Gastroesophageal sphincter (tissue), 4 donors: ENCODE data around the gene ANAPC2. TPM values are rescaled to one million over a fixed set of nuclear protein-coding genes. Genes with fewer than 3 reads are reported as not detected.

Experiments used
- ATAC-seq: fragments of 150-250 bp; one replicate; pipeline ENCODE4 v1.9.1; 2016; ENCODE audit warnings: mild to moderate bottlenecking, moderate library complexity
- H3K27ac ChIP-seq, 4 donors: fragments of 200-600 bp; sonication (generic) in 3 of 4; 1 replicate in 3 of 4; 2 replicates in 1 of 4; pipeline ENCODE4 v1.5.1; 2016 to 2019
- H3K27me3 ChIP-seq: fragments of 200-600 bp; sonication (generic); one replicate; pipeline ENCODE4 v1.5.1; 2019
- H3K36me3 ChIP-seq, 2 donors: fragments of 200-600 bp; sonication (generic); one replicate each; pipeline ENCODE4 v1.5.1; 2019; ENCODE audit warnings: control low read depth in 1 of 2
- H3K4me1 ChIP-seq, 3 donors: fragments of 200-600 bp; sonication (generic); 1 replicate in 2 of 3; 2 replicates in 1 of 3; pipeline ENCODE4 v1.5.1; 2016 to 2019; ENCODE audit warnings: control low read depth in 2 of 3
- H3K4me3 ChIP-seq, 2 donors: fragments of 200-600 bp; sonication (generic); one replicate each; pipeline ENCODE4 v1.5.1; 2019; ENCODE audit warnings: mild to moderate bottlenecking in 1 of 2, moderate library complexity in 1 of 2
- H3K9me3 ChIP-seq, 3 donors: fragments of 200-600 bp; sonication (generic); one replicate each; pipeline ENCODE4 v1.5.1; 2017 to 2019; ENCODE audit warnings: control low read depth in 2 of 3
- CTCF ChIP-seq, 4 experiments: fragments of 200-600 bp in 2 of 4; fragments of 450-650 bp in 2 of 4; sonication (generic) in 1 of 4; IDR thresholded peaks; one replicate each; pipeline ENCODE4 v1.5.1; 2017 to 2019; ENCODE audit warnings: antibody characterized with exemption in 4 of 4, mild to moderate bottlenecking in 2 of 4, moderate library complexity in 2 of 4
- EP300 ChIP-seq: sonication (generic); formaldehyde crosslinking; IDR thresholded peaks from one replicate; pipeline ENCODE4 v1.6.1; 2017; ENCODE audit warnings: antibody characterized with exemption, mild to moderate bottlenecking
- POLR2A ChIP-seq, 2 donors: fragments of 450-650 bp; IDR thresholded peaks; one replicate each; pipeline ENCODE4 v1.6.1; 2017; ENCODE audit warnings: antibody characterized with exemption in 2 of 2, mild to moderate bottlenecking in 2 of 2, moderate library complexity in 1 of 2
- POLR2AphosphoS5 ChIP-seq: sonication (generic); formaldehyde crosslinking; IDR thresholded peaks from one replicate; pipeline ENCODE4 v1.6.1; 2017; ENCODE audit warnings: antibody characterized with exemption
- WGBS, 2 donors: methylation state at CpG; one replicate each; pipeline ENCODE4 v1.1.5; 2018; ENCODE audit warnings: low coverage in 1 of 2; 5-methylcytosine and 5-hydroxymethylcytosine counted together
- total RNA-seq, 4 donors: library from RNA; depleted of rRNA; stranded (reverse); fragments of >200 nt; gene quantifications; one replicate each; pipeline ENCODE4 v1.1.0, GENCODE V29; 2016

The ANAPC2 gene
- total RNA-seq, 4 donors from 2014 or later = 11.9 to 32.1 (median 23.7) TPM

- Histone ChIP-seq H3K27me3 (peaks cover 100% of the 10 kb centered on the region), H3K9me3 (no peaks in the 10 kb centered on the region), H3K4me1 (peaks cover 5 to 55% (median 41%) of the 10 kb centered on the region in 3 donors), H3K36me3 (no peaks in the 10 kb centered on the region), H3K4me3 (no peak overlapping the region), H3K27ac (no peak overlapping the region)
- 51 to 81% methylated on average over 6 to 8 of the region's 22 CpGs for WGBS, 2 donors
- TF ChIP-seq POLR2AphosphoS5 = no peak
- no peak for TF ChIP-seq POLR2A (IDR thresholded peaks at IDR 0.05)
- no peak for TF ChIP-seq EP300
- no peak for TF ChIP-seq CTCF (IDR thresholded peaks at IDR 0.05)
- ATAC-seq = no peak
Observed at GRCh38 chr9:137166380-137167229, 21.8 kb downstream of the ANAPC2 start.

GRCh38 chr9:137165250-137165836, 23.0 kb downstream of the ANAPC2 start:
- H3K36me3 ChIP-seq = no peaks in the 10 kb centered on the region
- H3K27ac ChIP-seq = no peak overlapping the region
- no peak overlapping the region for H3K4me3 ChIP-seq
- WGBS, 2 donors = 56 to 70% methylated on average over 2 to 8 of the region's 32 CpGs
- ATAC-seq = no peak
- H3K27me3 ChIP-seq = peaks cover 100% of the 10 kb centered on the region
- peaks cover 5 to 62% (median 41%) of the 10 kb centered on the region in 3 donors for H3K4me1 ChIP-seq
- TF ChIP-seq CTCF (IDR thresholded peaks at IDR 0.05) = no peak
- TF ChIP-seq POLR2AphosphoS5 = no peak
- TF ChIP-seq EP300 = no peak
- TF ChIP-seq POLR2A (IDR thresholded peaks at IDR 0.05) = no peak
- H3K9me3 ChIP-seq = no peaks in the 10 kb centered on the region

- Histone ChIP-seq H3K4me1 (peaks cover 5 to 57% (median 39%) of the 10 kb centered on the region in 3 donors), H3K27me3 (peaks cover 100% of the 10 kb centered on the region), H3K4me3 (no peak overlapping the region), H3K36me3 (no peaks in the 10 kb centered on the region), H3K27ac (no peak overlapping the region), H3K9me3 (no peaks in the 10 kb centered on the region)
- WGBS, 2 donors = no CpG with 5 or more reads among the region's 34 CpGs
- TF ChIP-seq EP300 = no peak
- no peak for TF ChIP-seq POLR2A (IDR thresholded peaks at IDR 0.05)
- TF ChIP-seq CTCF (IDR thresholded peaks at IDR 0.05) = no peak
- TF ChIP-seq POLR2AphosphoS5 = no peak
- no peak for ATAC-seq
Observed at GRCh38 chr9:137164370-137165249, 23.8 kb downstream of the ANAPC2 start.

- Histone ChIP-seq H3K4me1 (peaks cover 5 to 49% (median 32%) of the 10 kb centered on the region in 3 donors), H3K27me3 (peaks cover 100% of the 10 kb centered on the region)
- WGBS, 2 donors = no CpG with 5 or more reads among the region's 22 CpGs
Observed at GRCh38 chr9:137163805-137164204, 24.6 kb downstream of the ANAPC2 start.

More at GRCh38 chr9:137163805-137164204, 24.6 kb downstream of the ANAPC2 start:
- Histone ChIP-seq H3K36me3 (no peaks in the 10 kb centered on the region), H3K27ac (no peak overlapping the region), H3K9me3 (no peaks in the 10 kb centered on the region), H3K4me3 (no peak overlapping the region)
- no peak for ATAC-seq
- no peak for TF ChIP-seq POLR2AphosphoS5
- TF ChIP-seq CTCF (IDR thresholded peaks at IDR 0.05) = no peak
- TF ChIP-seq EP300 = no peak
- TF ChIP-seq POLR2A (IDR thresholded peaks at IDR 0.05) = no peak
